HL-60/S4 treated with retinoic acid at 250 ng/mL for 4 days and 3 days (cell line): ENCODE results near the gene USP19.

Experiments used
- in situ Hi-C: fragments of 300-500 bp; cut with MboI; formaldehyde crosslinking; loops from 2 replicates; pipeline ENCODE4 v1.7.0; 2022; ENCODE audit warnings: low sequenced_read_pairs

USP19 gene

GRCh38 chr3:49134471-49135265 is 14.0 kb upstream of the USP19 start:
- in situ Hi-C loops, result no loop called here

- in situ Hi-C loops, result no loop called here
These were observed 12.8 kb upstream of the USP19 start for GRCh38 chr3:49133226-49133951.

- in situ Hi-C loops, result no loop called here
These were observed 12.0 kb upstream of the USP19 start, which contains the start of gene LAMB2 for GRCh38 chr3:49132437-49133225. LAMB2 (minus strand) TSS chr3:49133050; CDS start chr3:49132867, 183 bp downstream.

- in situ Hi-C loops, result no loop called here
These were observed 11.4 kb upstream of the USP19 start for GRCh38 chr3:49132073-49132436.

- in situ Hi-C loops, result no loop called here
These were observed 11.0 kb upstream of the USP19 start for GRCh38 chr3:49131576-49131975.

- in situ Hi-C loops, result no loop called here
These were observed 10.4 kb upstream of the USP19 start for GRCh38 chr3:49131040-49131439.

GRCh38 chr3:49124991-49125670 is 4.5 kb upstream of the USP19 start:
- in situ Hi-C loops, result no loop called here

- in situ Hi-C loops, result no loop called here
These were observed 3.6 kb upstream of the USP19 start for GRCh38 chr3:49124203-49124602.

GRCh38 chr3:49123687-49124086 is 3.1 kb upstream of the USP19 start:
- in situ Hi-C loops, result no loop called here

- in situ Hi-C loops, result no loop called here
These were observed 2.4 kb upstream of the USP19 start for GRCh38 chr3:49122886-49123545.

- in situ Hi-C loops, result no loop called here
These were observed 1.8 kb upstream of the USP19 start for GRCh38 chr3:49122451-49122850.

- in situ Hi-C loops, result no loop called here
These were observed 1.4 kb upstream of the USP19 start for GRCh38 chr3:49122022-49122421.

GRCh38 chr3:49121132-49121736 is 611 bp upstream of the USP19 start:
- in situ Hi-C loops, result no loop called here

GRCh38 chr3:49120096-49120437 is 556 bp downstream of the USP19 start:
- in situ Hi-C loops, result no loop called here

- in situ Hi-C loops, result no loop called here
These were observed 1.2 kb downstream of the USP19 start for GRCh38 chr3:49119439-49119838.

- in situ Hi-C loops, result no loop called here
These were observed 1.6 kb downstream of the USP19 start for GRCh38 chr3:49119036-49119435.

- in situ Hi-C loops, result no loop called here
These were observed 8.4 kb downstream of the USP19 start for GRCh38 chr3:49112262-49112661.

- in situ Hi-C loops, result no loop called here
These were observed 9.3 kb downstream of the USP19 start for GRCh38 chr3:49111347-49111746.

GRCh38 chr3:49110780-49111179 is 9.8 kb downstream of the USP19 start:
- in situ Hi-C loops, result no loop called here

- in situ Hi-C loops, result no loop called here
These were observed 12.3 kb downstream of the USP19 start for GRCh38 chr3:49108346-49108745.
